ENCODE results near the gene PPDPF.

GRCh38 chr20:63477944-63478343 is 42.6 kb upstream of the PPDPF start:
- TF ChIP-seq POLR2A (IDR thresholded peaks at IDR 0.05; ENCODE audit: low read depth, low read length) (no peak), POLR2AphosphoS5 (IDR thresholded peaks at IDR 0.05; ENCODE audit: insufficient read depth, low read depth, low read length) (no peak), CTCF (IDR thresholded peaks at IDR 0.05; ENCODE audit: extremely low read depth in 1 of 2, insufficient read depth in 1 of 2, low read depth in 1 of 2, low read length in 2 of 2) (no peak)
